Thyroid gland (tissue), 4 donors: Measurements from ENCODE around the gene TTLL8. TPM values are rescaled to one million over a fixed set of nuclear protein-coding genes. Genes with fewer than 3 reads are reported as not detected.
A peak's percentile ranks its signal among the peaks of the same experiment; 100 is the strongest.

Source experiments
- DNase-seq, 2 donors: peaks; one replicate each; pipeline ENCODE4 v3.0.0-alpha.2; 2019
- H3K27ac ChIP-seq, 3 donors: fragments of 200-600 bp; sonication (generic); 1 replicate in 2 of 3; 2 replicates in 1 of 3; pipeline ENCODE4 v1.5.1; 2016 to 2019; ENCODE audit warnings: mild to moderate bottlenecking in 1 of 3, moderate library complexity in 1 of 3
- H3K27me3 ChIP-seq: fragments of 200-600 bp; sonication (generic); one replicate; pipeline ENCODE4 v1.5.1; 2019
- H3K36me3 ChIP-seq, 2 donors: fragments of 200-600 bp; sonication (generic); one replicate each; pipeline ENCODE4 v1.5.1; 2016 to 2019
- H3K4me1 ChIP-seq, 2 donors: fragments of 200-600 bp; sonication (generic); one replicate each; pipeline ENCODE4 v1.5.1; 2017 to 2019
- H3K4me3 ChIP-seq, 3 donors: fragments of 200-600 bp; sonication (generic); replicated peaks in 1 of 3; 1 replicate in 2 of 3; 2 replicates in 1 of 3; pipeline ENCODE4 v1.5.1; 2016; ENCODE audit warnings: mild to moderate bottlenecking in 1 of 3
- H3K9me3 ChIP-seq: fragments of 200-600 bp; sonication (generic); one replicate; pipeline ENCODE4 v1.5.1; 2017
- POLR2A ChIP-seq, 2 donors: fragments of 450-650 bp; IDR thresholded peaks; one replicate each; pipeline ENCODE4 v1.6.1; 2017; ENCODE audit warnings: antibody characterized with exemption in 2 of 2, mild to moderate bottlenecking in 2 of 2, moderate library complexity in 1 of 2
- WGBS, 2 donors: methylation state at CpG; one replicate each; pipeline ENCODE4 v1.1.5; 2017; 5-methylcytosine and 5-hydroxymethylcytosine counted together
- intact Hi-C: fragments of 100-400 bp; cut with DNase I; formaldehyde crosslinking; loops from one replicate; pipeline ENCODE4 v1.15.1; 2023
- total RNA-seq, 4 donors: library from RNA; depleted of rRNA; stranded (reverse); fragments of >200 nt; gene quantifications; one replicate each; pipeline ENCODE4 v1.2.3, GENCODE V29; 2016
- TF ChIP-seq, protein P1 (sequence below), 6 experiments: fragments of 200-600 bp in 3 of 6; fragments of 450-650 bp in 3 of 6; sonication (generic) in 3 of 6; IDR thresholded peaks; one replicate each; pipeline ENCODE4 v1.5.1; 2016 to 2019; ENCODE audit warnings: antibody characterized with exemption in 6 of 6, mild to moderate bottlenecking in 2 of 6, inconsistent platforms in 1 of 6, moderate library complexity in 1 of 6

Gene TTLL8
- total RNA-seq, 4 donors from 2014 or later, result not detected

DNA sequence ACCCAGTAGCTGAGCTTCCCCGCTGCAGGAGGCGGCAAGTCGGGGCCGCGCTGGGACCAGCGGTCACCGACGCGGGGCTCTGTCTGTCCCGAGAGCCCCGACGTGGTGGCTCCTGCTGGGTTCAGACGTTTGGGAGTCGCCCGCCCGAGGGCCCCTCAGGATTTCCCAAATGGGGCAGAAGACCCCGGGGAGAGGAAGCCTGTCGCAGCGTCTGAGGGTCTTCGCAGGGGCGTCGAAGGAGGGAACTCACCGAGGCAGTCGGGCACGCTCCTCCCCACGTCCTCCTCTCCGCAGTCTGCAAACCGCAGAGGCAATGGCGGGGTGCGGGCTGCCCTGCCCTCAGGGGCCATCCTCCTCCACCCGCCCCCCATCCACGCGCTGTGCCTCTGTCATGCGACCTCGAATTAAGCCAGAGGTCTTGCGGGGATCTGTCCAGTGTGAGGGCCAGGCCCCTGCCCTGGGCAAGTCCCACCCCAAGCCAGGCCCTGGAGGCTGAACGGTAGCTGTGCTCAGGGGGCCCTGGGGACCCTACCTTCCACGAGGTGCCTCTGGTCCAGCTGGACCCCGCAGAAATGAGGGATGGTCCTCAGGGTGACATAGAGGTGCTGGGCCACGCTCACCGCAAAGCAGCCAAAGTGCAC is 58.0 kb downstream of the TTLL8 start:
- Histone ChIP-seq H3K4me3 (no peak overlapping the region), H3K4me1 (peaks cover 0 to 4% of the 10 kb centered on the region in 2 donors), H3K9me3 (no peaks in the 10 kb centered on the region), H3K27me3 (peaks cover 4% of the 10 kb centered on the region), H3K27ac (no peak overlapping the region), H3K36me3 (no peaks in the 10 kb centered on the region)
- TF ChIP-seq POLR2A (IDR thresholded peaks at IDR 0.05), result no peak
- TF ChIP-seq, protein P1, sequence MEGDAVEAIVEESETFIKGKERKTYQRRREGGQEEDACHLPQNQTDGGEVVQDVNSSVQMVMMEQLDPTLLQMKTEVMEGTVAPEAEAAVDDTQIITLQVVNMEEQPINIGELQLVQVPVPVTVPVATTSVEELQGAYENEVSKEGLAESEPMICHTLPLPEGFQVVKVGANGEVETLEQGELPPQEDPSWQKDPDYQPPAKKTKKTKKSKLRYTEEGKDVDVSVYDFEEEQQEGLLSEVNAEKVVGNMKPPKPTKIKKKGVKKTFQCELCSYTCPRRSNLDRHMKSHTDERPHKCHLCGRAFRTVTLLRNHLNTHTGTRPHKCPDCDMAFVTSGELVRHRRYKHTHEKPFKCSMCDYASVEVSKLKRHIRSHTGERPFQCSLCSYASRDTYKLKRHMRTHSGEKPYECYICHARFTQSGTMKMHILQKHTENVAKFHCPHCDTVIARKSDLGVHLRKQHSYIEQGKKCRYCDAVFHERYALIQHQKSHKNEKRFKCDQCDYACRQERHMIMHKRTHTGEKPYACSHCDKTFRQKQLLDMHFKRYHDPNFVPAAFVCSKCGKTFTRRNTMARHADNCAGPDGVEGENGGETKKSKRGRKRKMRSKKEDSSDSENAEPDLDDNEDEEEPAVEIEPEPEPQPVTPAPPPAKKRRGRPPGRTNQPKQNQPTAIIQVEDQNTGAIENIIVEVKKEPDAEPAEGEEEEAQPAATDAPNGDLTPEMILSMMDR (IDR thresholded peaks at IDR 0.05), result no peak
- no peak for DNase-seq
- 51 to 67% methylated on average over 11 to 19 of the region's 41 CpGs for WGBS, 2 donors
- intact Hi-C loops, result no loop called here

DNA sequence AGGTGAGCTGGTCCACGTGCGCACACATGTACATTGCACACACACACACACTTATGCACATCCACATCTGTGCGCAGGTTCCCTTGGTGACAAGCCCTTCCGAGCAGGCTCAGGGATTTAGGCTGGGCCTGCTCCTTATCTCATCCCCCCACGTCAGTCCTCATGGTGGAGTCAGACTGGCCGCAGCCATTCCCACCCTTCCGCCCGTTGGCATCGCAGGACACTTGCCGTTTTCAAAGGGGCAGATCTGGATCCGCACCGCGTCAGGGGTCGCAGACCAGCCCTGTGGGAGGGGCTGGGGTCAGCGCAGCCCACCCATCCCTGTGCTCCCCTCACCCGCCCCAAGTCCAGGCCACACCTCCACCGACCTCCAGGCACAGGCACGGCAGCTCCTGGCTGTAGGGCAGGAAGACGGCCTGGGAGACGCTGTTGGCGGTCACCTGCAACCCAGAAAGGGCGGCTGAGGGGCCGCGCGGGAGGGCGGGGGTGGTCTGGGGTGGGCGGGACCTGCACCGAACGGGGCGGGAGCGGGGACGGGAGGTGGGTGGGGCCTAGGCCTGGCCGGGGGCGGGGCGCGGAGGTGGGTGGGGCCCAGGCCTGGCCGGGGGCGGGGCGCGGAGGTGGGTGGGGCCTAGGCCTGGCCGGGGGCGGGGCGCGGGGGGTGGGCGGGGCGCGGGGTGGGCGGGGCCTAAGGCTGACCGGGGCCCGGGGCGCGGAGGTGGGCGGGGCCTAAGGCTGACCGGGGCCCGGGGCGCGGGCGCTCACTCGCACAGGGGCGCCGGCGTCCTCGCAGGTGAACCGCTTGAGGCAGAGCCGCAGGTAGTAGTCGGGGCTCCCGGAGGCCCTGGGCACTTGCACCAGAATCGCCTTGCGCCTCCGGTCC is 58.8 kb downstream of the TTLL8 start:
- no peaks in the 10 kb centered on the region for H3K36me3 ChIP-seq
- 45 to 76% methylated on average over 7 to 14 of the region's 70 CpGs for WGBS, 2 donors
- intact Hi-C loops, result no loop called here
- peaks cover 4% of the 10 kb centered on the region for H3K27me3 ChIP-seq
- H3K4me3 ChIP-seq, result no peak overlapping the region
- TF ChIP-seq, protein P1 (IDR thresholded peaks at IDR 0.05), result no peak
- TF ChIP-seq POLR2A (IDR thresholded peaks at IDR 0.05), result no peak
- H3K27ac ChIP-seq, result no peak overlapping the region
- no peak for DNase-seq
- H3K4me1 ChIP-seq, result peaks cover 0 to 4% of the 10 kb centered on the region in 2 donors
- H3K9me3 ChIP-seq, result no peaks in the 10 kb centered on the region

DNA sequence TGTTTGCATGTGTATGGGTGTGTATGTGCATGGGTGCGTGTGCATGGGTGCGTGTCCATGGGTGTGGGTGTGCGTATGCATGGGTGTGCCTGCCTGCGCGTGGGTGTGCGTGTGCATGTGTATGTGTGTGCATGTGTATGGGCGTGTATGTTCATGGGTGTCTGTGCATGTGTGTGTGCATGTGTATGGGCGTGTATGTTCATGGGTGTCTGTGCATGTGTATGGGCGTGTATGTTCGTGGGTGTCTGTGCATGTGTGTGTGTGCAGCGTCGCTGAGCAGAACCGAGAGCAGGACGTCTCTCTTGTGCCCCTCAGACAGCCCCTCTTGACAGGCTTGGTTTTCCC is 59.4 kb downstream of the TTLL8 start:
- Histone ChIP-seq H3K9me3 (no peaks in the 10 kb centered on the region), H3K4me3 (no peak overlapping the region), H3K27me3 (peaks cover 4% of the 10 kb centered on the region), H3K36me3 (no peaks in the 10 kb centered on the region), H3K4me1 (peaks cover 0 to 5% of the 10 kb centered on the region in 2 donors), H3K27ac (no peak overlapping the region)
- WGBS, 2 donors, result 92 to 93% methylated on average over 14 of the region's 14 CpGs
- intact Hi-C loops, result no loop called here
- no peak for DNase-seq
- TF ChIP-seq, protein P1 (IDR thresholded peaks at IDR 0.05), result no peak
- no peak for TF ChIP-seq POLR2A (IDR thresholded peaks at IDR 0.05)

DNA sequence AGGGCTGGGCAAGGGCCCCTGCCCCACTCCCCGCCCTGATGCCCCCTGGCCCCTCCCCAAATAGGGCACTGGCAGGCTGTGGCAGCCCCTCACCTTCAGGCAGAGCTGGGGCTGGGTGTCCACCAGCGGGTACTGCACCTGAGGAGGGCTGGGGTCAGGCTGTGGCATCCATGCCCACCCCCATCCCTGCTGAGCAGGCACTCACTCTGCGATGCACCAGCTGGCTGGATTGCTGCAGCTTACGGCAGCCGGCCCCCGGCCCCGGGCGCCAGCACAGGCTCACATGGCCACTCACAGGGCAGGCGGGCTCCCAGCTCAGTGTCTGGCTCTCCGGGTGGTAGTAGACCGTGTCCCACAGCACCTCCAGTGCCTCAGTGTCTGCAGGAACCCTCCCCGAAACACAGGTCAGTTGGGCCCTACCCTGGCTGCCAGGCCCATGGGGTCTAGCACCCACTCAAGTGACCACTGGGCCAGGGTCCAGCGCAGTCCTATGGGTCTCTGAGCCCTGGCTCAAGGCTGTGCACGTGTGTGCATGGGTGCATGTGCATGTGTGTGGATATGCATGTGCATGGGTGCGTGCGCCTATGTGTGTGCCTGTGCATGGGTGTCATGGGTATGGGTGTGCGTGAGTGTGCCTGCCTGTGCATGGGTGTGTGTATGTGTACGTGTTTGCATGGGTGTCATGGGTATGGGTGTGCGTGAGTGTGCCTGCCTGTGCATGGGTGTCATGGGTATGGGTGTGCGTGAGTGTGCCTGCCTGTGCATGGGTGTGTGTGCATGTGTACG is 60.0 kb downstream of the TTLL8 start:
- Histone ChIP-seq H3K9me3 (no peaks in the 10 kb centered on the region), H3K4me1 (peaks cover 0 to 10% of the 10 kb centered on the region in 2 donors), H3K27ac (no peak overlapping the region), H3K27me3 (peaks cover 4% of the 10 kb centered on the region), H3K36me3 (no peaks in the 10 kb centered on the region), H3K4me3 (no peak overlapping the region)
- TF ChIP-seq, protein P1 (IDR thresholded peaks at IDR 0.05), result no peak
- no peak for TF ChIP-seq POLR2A (IDR thresholded peaks at IDR 0.05)
- peak; percentile 33 to 40 for DNase-seq
- intact Hi-C loops, result no loop called here
- 71 to 97% methylated on average over 6 to 19 of the region's 21 CpGs for WGBS, 2 donors
